Esophagus squamous epithelium (tissue), 4 donors: ENCODE data around the gene ANO6.

ENCODE experiments used
- POLR2A ChIP-seq, 4 donors: fragments of 450-650 bp; IDR thresholded peaks; one replicate each; pipeline ENCODE4 v1.6.1; 2017; ENCODE audit warnings: antibody characterized with exemption in 4 of 4, mild to moderate bottlenecking in 4 of 4, moderate library complexity in 3 of 4
- TF ChIP-seq, protein P1 (sequence below), 6 experiments: fragments of 450-650 bp in 4 of 6; fragments of 200-600 bp in 2 of 6; sonication (generic) in 2 of 6; IDR thresholded peaks; one replicate each; pipeline ENCODE4 v1.5.1; 2016 to 2019; ENCODE audit warnings: antibody characterized with exemption in 6 of 6, mild to moderate bottlenecking in 4 of 6, moderate library complexity in 4 of 6

DNA sequence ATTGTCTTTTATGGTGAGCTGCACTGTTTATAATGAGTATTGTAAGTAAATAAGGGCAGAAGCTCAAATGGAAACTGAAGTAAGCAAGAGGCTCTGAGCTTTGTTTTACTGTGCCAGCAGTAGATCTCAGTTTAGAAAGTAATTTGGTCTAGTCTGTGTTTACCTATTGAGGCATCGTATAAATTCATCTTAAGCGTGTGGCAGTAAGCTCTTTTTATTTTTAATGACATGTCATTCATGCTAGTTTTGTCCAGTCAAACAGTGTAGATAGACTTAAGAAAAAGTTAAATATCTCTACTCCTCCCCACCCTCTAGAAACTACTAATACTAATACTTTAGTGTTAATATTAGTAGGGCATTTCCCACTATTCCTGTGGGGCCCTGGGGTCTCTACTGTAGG lies 2.0 kb downstream of the ANO6 start:
- TF ChIP-seq, protein P1, sequence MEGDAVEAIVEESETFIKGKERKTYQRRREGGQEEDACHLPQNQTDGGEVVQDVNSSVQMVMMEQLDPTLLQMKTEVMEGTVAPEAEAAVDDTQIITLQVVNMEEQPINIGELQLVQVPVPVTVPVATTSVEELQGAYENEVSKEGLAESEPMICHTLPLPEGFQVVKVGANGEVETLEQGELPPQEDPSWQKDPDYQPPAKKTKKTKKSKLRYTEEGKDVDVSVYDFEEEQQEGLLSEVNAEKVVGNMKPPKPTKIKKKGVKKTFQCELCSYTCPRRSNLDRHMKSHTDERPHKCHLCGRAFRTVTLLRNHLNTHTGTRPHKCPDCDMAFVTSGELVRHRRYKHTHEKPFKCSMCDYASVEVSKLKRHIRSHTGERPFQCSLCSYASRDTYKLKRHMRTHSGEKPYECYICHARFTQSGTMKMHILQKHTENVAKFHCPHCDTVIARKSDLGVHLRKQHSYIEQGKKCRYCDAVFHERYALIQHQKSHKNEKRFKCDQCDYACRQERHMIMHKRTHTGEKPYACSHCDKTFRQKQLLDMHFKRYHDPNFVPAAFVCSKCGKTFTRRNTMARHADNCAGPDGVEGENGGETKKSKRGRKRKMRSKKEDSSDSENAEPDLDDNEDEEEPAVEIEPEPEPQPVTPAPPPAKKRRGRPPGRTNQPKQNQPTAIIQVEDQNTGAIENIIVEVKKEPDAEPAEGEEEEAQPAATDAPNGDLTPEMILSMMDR (IDR thresholded peaks at IDR 0.05): no peak
- TF ChIP-seq POLR2A (IDR thresholded peaks at IDR 0.05): no peak
